Mammary epithelial cell (primary cell): ENCODE results near the gene TMEM63A.

Experiments
- CTCF ChIP-seq, 2 donors: IDR thresholded peaks in 1 of 2; conservative IDR thresholded peaks in 1 of 2; 2 replicates each; pipeline ENCODE4 v1.5.1; 2011 to 2012; ENCODE audit warnings: inconsistent platforms in 2 of 2, low read length in 2 of 2, mild to moderate bottlenecking in 2 of 2, control low read depth in 1 of 2, low read depth in 1 of 2; ENCODE audit not compliant: insufficient read depth in 1 of 2; ENCODE audit errors: extremely low read depth in 1 of 2
- EZH2 ChIP-seq: IDR thresholded peaks from 2 replicates; pipeline ENCODE4 v1.6.1; 2012; ENCODE audit warnings: low read length, inconsistent platforms, borderline replicate concordance

- TF ChIP-seq CTCF (conservative IDR thresholded peaks at IDR 0.05 in 1 of 2, IDR thresholded peaks at IDR 0.05 in 1 of 2; ENCODE audit: extremely low read depth in 1 of 2, insufficient read depth in 1 of 2, low read depth in 1 of 2, low read length in 2 of 2): no peak
- no peak for TF ChIP-seq EZH2
These were observed 14.3 kb upstream of the TMEM63A start for GRCh38 chr1:225896494-225896893.
